RWPE1 (cell line): Measurements from ENCODE around the gene CST9.

Source experiments
- CTCF ChIA-PET: fragments of 350-600 bp; sonication (Branson Sonifier 250); formaldehyde crosslinking; extraction: SDS; loops from one replicate; lab custom pipeline; 2021; lab: Yijun Ruan, JAX
- POLR2A ChIA-PET: fragments of 400-600 bp; formaldehyde crosslinking; extraction: SDS; loops from one replicate; lab custom pipeline; 2020; ENCODE audit warnings: antibody characterized with exemption; ENCODE audit not compliant: low non-redundant PET; lab: Yijun Ruan, JAX
- DNase-seq: peaks from one replicate; pipeline ENCODE4 v3.0.0; 2012; ENCODE audit warnings: low spot score
- H3K27ac ChIP-seq: fragments of 450-650 bp; 2 replicates; pipeline ENCODE4 v1.5.1; 2017
- CTCF ChIP-seq: fragments of 450-650 bp; conservative IDR thresholded peaks from 2 replicates; pipeline ENCODE4 v1.5.1; 2017; ENCODE audit warnings: low read depth, mild to moderate bottlenecking

The CST9 gene

GRCh38 chr20:23634044-23634801, 28.5 kb upstream of the CST9 start:
- ChIA-PET POLR2A (interaction anchor here (0.7 kb wide), 1 partner anchor 26 kb away, joined by 7 read pairs; no protein-coding TSS in a partner anchor), CTCF (interaction anchor here (0.5 to 0.8 kb wide), 2 partner anchors 16 to 989 kb away, joined by 3 to 4 read pairs; no protein-coding TSS in a partner anchor)
- TF ChIP-seq CTCF, result no peak
- peak overlapping the region; percentile 92 for H3K27ac ChIP-seq
- no peak for DNase-seq

DNA sequence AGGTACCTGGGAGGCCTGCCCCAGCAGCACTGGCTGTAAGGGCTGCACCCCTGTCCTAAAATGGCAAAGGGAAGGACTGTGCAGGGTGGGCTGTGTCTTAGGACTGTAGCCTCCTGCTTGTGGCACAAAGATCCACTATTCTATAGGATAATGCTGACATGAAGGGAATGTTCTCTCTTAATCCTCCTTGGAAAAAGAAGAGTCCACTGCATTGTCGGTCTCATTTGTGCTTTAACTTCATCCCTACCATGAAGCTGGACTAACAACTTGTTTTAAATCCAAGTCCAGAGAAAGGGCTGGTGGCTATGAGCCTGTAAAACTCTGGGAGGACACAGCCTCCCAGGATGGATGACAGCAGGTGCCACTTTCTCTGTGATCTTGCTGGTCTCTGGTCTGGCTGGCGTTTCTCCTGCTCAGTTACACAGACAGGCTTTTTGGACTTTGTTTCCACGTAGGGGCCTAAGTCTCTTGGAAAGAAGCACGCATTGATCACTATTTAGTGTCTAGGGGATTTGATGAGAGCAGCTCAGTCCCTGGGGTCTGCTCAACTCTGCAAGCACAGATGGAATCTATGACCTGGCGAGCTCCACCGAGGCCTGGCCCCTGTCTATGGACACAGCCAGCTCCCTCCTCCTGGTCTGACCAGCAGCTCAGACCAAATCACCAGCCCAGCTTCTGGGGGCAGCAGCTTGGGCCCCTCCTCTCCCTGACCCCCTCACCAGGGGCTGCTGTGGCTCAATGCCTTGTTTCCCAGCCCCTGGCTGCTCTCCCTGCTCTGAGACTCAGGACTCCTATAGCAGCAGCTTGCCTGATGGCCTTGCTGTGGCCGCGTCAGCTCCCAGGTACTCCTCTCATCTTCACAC, 27.2 kb upstream of the CST9 start:
- DNase-seq, result no peak
- no peak for TF ChIP-seq CTCF
- POLR2A ChIA-PET, result no interaction called here
- CTCF ChIA-PET, result no interaction called here
- H3K27ac ChIP-seq, result peak overlapping the region; percentile 92

GRCh38 chr20:23631981-23632710, 26.4 kb upstream of the CST9 start:
- ChIA-PET CTCF (no interaction called here), POLR2A (no interaction called here)
- DNase-seq, result no peak
- H3K27ac ChIP-seq, result peak overlapping the region; percentile 92
- TF ChIP-seq CTCF, result no peak

DNA sequence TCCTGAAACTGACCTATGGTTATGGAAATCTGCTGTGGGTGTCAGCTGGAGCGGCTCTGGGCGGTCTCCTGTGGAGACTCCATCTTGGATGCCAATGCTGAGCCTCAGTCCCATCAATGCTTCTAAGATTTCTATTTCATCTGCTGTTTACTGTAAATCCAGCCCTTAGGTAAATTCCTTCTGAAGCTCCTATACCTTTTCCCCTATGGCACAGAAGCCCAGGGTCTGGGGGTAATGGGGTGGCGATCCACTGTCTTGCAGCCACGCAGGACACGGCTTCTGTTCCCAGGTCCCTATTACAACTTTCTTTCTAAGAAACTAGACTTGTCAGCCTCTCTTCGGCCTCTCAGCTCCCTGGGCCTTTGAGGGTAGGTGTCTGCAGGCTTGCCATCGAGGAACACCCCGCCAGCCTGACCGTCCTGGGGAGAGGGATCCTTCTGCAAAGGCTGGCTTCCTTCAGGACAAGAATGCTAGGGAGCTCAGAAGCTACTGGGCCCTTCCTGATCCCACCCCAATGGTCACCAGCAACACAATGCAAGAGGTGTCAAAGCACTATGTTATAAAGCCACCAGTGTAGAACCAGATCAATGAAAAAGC, 25.6 kb upstream of the CST9 start:
- TF ChIP-seq CTCF, result no peak
- DNase-seq, result no peak
- H3K27ac ChIP-seq, result peak overlapping the region; percentile 92
- POLR2A ChIA-PET, result no interaction called here
- CTCF ChIA-PET, result no interaction called here

GRCh38 chr20:23630392-23630849, 24.7 kb upstream of the CST9 start:
- TF ChIP-seq CTCF, result no peak
- CTCF ChIA-PET, result no interaction called here
- H3K27ac ChIP-seq, result peak overlapping the region; percentile 79
- DNase-seq, result no peak
- POLR2A ChIA-PET, result no interaction called here
